KOPT-K1 (cell line): ENCODE results near the gene PID1.

Source experiments
- H3K27ac ChIP-seq: fragments of 200-600 bp; sonication (generic); 2 replicates; pipeline ENCODE4 v1.5.1; 2016; ENCODE audit warnings: antibody characterized with exemption, mild to moderate bottlenecking, low read depth, low read length; ENCODE audit not compliant: poor library complexity, severe bottlenecking
- H3K36me3 ChIP-seq: fragments of 200-600 bp; sonication (generic); 2 replicates; pipeline ENCODE4 v1.5.1; 2017; ENCODE audit warnings: antibody characterized with exemption, mild to moderate bottlenecking, low read length, moderate library complexity; ENCODE audit not compliant: insufficient read depth
- H3K9me3 ChIP-seq: fragments of 200-600 bp; sonication (generic); 2 replicates; pipeline ENCODE4 v1.5.1; 2017; ENCODE audit warnings: antibody characterized with exemption, low read length, mild to moderate bottlenecking; ENCODE audit not compliant: insufficient read depth, poor library complexity, severe bottlenecking

The PID1 gene

GRCh38 chr2:229104974-229105387 lies 166.1 kb downstream of the PID1 start:
- Histone ChIP-seq H3K36me3 (no peaks in the 10 kb centered on the region), H3K27ac (no peak overlapping the region), H3K9me3 (no peaks in the 10 kb centered on the region)

GRCh38 chr2:229104025-229104424 lies 167.1 kb downstream of the PID1 start:
- H3K9me3 ChIP-seq = no peaks in the 10 kb centered on the region
- no peak overlapping the region for H3K27ac ChIP-seq
- H3K36me3 ChIP-seq = no peaks in the 10 kb centered on the region

GRCh38 chr2:229101314-229101713 lies 169.8 kb downstream of the PID1 start:
- no peaks in the 10 kb centered on the region for H3K36me3 ChIP-seq
- H3K9me3 ChIP-seq = no peaks in the 10 kb centered on the region
- H3K27ac ChIP-seq = no peak overlapping the region

GRCh38 chr2:229099231-229099630 lies 171.9 kb downstream of the PID1 start:
- Histone ChIP-seq H3K27ac (no peak overlapping the region), H3K36me3 (no peaks in the 10 kb centered on the region), H3K9me3 (no peaks in the 10 kb centered on the region)

- no peaks in the 10 kb centered on the region for H3K36me3 ChIP-seq
- H3K9me3 ChIP-seq = no peaks in the 10 kb centered on the region
- H3K27ac ChIP-seq = no peak overlapping the region
Measured at GRCh38 chr2:229098801-229099200, 172.3 kb downstream of the PID1 start.

GRCh38 chr2:229096409-229097066 lies 174.5 kb downstream of the PID1 start:
- Histone ChIP-seq H3K9me3 (no peaks in the 10 kb centered on the region), H3K27ac (no peak overlapping the region), H3K36me3 (no peaks in the 10 kb centered on the region)

- Histone ChIP-seq H3K9me3 (no peaks in the 10 kb centered on the region), H3K27ac (no peak overlapping the region), H3K36me3 (no peaks in the 10 kb centered on the region)
Measured at GRCh38 chr2:229095472-229095871, 175.6 kb downstream of the PID1 start.

- no peaks in the 10 kb centered on the region for H3K36me3 ChIP-seq
- no peak overlapping the region for H3K27ac ChIP-seq
- H3K9me3 ChIP-seq = no peaks in the 10 kb centered on the region
Measured at GRCh38 chr2:229090225-229090624, 180.9 kb downstream of the PID1 start.

GRCh38 chr2:229089776-229090175 lies 181.3 kb downstream of the PID1 start:
- Histone ChIP-seq H3K36me3 (no peaks in the 10 kb centered on the region), H3K9me3 (no peaks in the 10 kb centered on the region), H3K27ac (no peak overlapping the region)

GRCh38 chr2:229088966-229089700 lies 182.0 kb downstream of the PID1 start:
- Histone ChIP-seq H3K9me3 (no peaks in the 10 kb centered on the region), H3K36me3 (no peaks in the 10 kb centered on the region), H3K27ac (no peak overlapping the region)

GRCh38 chr2:229088517-229088913 lies 182.6 kb downstream of the PID1 start:
- H3K36me3 ChIP-seq = no peaks in the 10 kb centered on the region
- H3K9me3 ChIP-seq = no peaks in the 10 kb centered on the region
- no peak overlapping the region for H3K27ac ChIP-seq

- no peaks in the 10 kb centered on the region for H3K9me3 ChIP-seq
- no peak overlapping the region for H3K27ac ChIP-seq
- no peaks in the 10 kb centered on the region for H3K36me3 ChIP-seq
Measured at GRCh38 chr2:229087843-229088516, 183.1 kb downstream of the PID1 start.

- Histone ChIP-seq H3K27ac (no peak overlapping the region), H3K9me3 (no peaks in the 10 kb centered on the region), H3K36me3 (no peaks in the 10 kb centered on the region)
Measured at GRCh38 chr2:229087267-229087666, 183.8 kb downstream of the PID1 start.

GRCh38 chr2:229085439-229085838 lies 185.6 kb downstream of the PID1 start:
- H3K9me3 ChIP-seq = no peaks in the 10 kb centered on the region
- no peak overlapping the region for H3K27ac ChIP-seq
- H3K36me3 ChIP-seq = no peaks in the 10 kb centered on the region

- no peak overlapping the region for H3K27ac ChIP-seq
- H3K9me3 ChIP-seq = no peaks in the 10 kb centered on the region
- H3K36me3 ChIP-seq = no peaks in the 10 kb centered on the region
Measured at GRCh38 chr2:229084447-229084846, 186.6 kb downstream of the PID1 start.
